ENCODE measurements around the gene UBR3. TPM values are rescaled to one million over a fixed set of nuclear protein-coding genes. Genes with fewer than 3 reads are reported as not detected.
A peak's percentile ranks its signal among the peaks of the same experiment; 100 is the strongest.

Gene UBR3
- total and polyA plus RNA-seq, 2 of the 4 experiments (the other 2 are of a cell fraction): 10.0 to 33.9 TPM

- Histone ChIP-seq H2BK20ac (ENCODE audit: low read depth, low read length) (peak overlapping the region; percentile 96), H2BK15ac (ENCODE audit: low read depth, low read length) (peak overlapping the region; percentile 62; the same call in 1 of the 3 replicates), H2AFZ (replicated peaks; ENCODE audit: low read length, poor library complexity) (peak overlapping the region; percentile 23), H3K9me1 (ENCODE audit: insufficient read depth, low read length) (peaks cover 9% of the 10 kb centered on the region; the same call in 1 of the 2 replicates), H2BK5ac (ENCODE audit: low read depth, low read length, poor library complexity, severe bottlenecking) (no peak overlapping the region), H3K23ac (ENCODE audit: low read depth, low read length) (no peak overlapping the region), H4K20me1 (ENCODE audit: insufficient read depth, low read length) (no peaks in the 10 kb centered on the region), H3K79me1 (ENCODE audit: low read depth in 1 of 2, low read length in 2 of 2) (no peaks in the 10 kb centered on the region), H3K27ac (ENCODE audit: insufficient read depth, low read length) (no peak overlapping the region), H3K4me1 (ENCODE audit: control insufficient read depth, insufficient read depth, low read length) (peaks cover 5% of the 10 kb centered on the region), H2AK5ac (ENCODE audit: low read depth, low read length) (peak overlapping the region; percentile 84), H2AK9ac (replicated peaks; ENCODE audit: low read depth, low read length, poor library complexity) (no peak overlapping the region), H3K4me3 (ENCODE audit: insufficient read depth, low read depth, low read length) (no peak overlapping the region), H3K14ac (replicated peaks; ENCODE audit: low read depth, low read length) (peak overlapping the region; percentile 60), H4K5ac (ENCODE audit: low read depth, low read length) (no peak overlapping the region), H3K36me3 (ENCODE audit: control insufficient read depth, insufficient read depth, low read length) (no peaks in the 10 kb centered on the region), H3K27me3 (ENCODE audit: control insufficient read depth, insufficient read depth, low read length) (no peaks in the 10 kb centered on the region), H3K4ac (ENCODE audit: low read depth, low read length) (peak overlapping the region; percentile 90; the same call in 1 of the 2 replicates), H4K91ac (ENCODE audit: insufficient read depth, low read depth, low read length) (no peak overlapping the region; the same call in none of the 2 replicates), H3K18ac (ENCODE audit: low read depth, low read length) (peak overlapping the region; percentile 18; the same call in 1 of the 2 replicates), H2BK120ac (ENCODE audit: low read depth, low read length) (peak overlapping the region; percentile 93), H4K8ac (ENCODE audit: low read depth in 2 of 2, low read length in 2 of 2) (no peak overlapping the region), H3K9ac (ENCODE audit: low read depth, low read length) (no peak overlapping the region), H3K4me2 (ENCODE audit: low read depth, low read length) (no peak overlapping the region), H3K9me3 (ENCODE audit: control insufficient read depth, insufficient read depth, low read length) (no peaks in the 10 kb centered on the region; the same call in 1 of the 2 replicates), H3K56ac (ENCODE audit: extremely low read depth, insufficient read depth, low read length) (no peak overlapping the region)
- dilution Hi-C loops (cut with HindIII; ENCODE audit: low sequenced_read_pairs, unreplicated experiment): no loop called here
- no TSS peak for BruUV-seq (replicated peaks)
- TF ChIP-seq ELK1 (IDR thresholded peaks at IDR 0.05; ENCODE audit: borderline replicate concordance, low read depth, low read length): no peak
- no peak for TF ChIP-seq MAZ (IDR thresholded peaks at IDR 0.05; ENCODE audit: borderline replicate concordance, low read depth, low read length)
- no peak for TF ChIP-seq NFE2L2 (IDR thresholded peaks at IDR 0.05; ENCODE audit: low read depth, low read length)
- no peak for TF ChIP-seq FOS (IDR thresholded peaks at IDR 0.05; ENCODE audit: low read depth, low read length)
- TF ChIP-seq MAFK (IDR thresholded peaks at IDR 0.05; ENCODE audit: low read depth, low read length): no peak
- no peak for TF ChIP-seq BHLHE40 (IDR thresholded peaks at IDR 0.05; ENCODE audit: low read depth, low read length)
- TF ChIP-seq RFX5 (IDR thresholded peaks at IDR 0.05; ENCODE audit: low read depth, low read length): no peak
- TF ChIP-seq USF2 (IDR thresholded peaks at IDR 0.05; ENCODE audit: low read depth, low read length): no peak
- TF ChIP-seq RCOR1 (IDR thresholded peaks at IDR 0.05; ENCODE audit: insufficient replicate concordance, low read length): no peak
- no peak for TF ChIP-seq CEBPB (IDR thresholded peaks at IDR 0.05; ENCODE audit: low read depth, low read length)
- ChIA-PET POLR2A (ENCODE audit: unreplicated experiment) (no interaction called here), CTCF (interaction anchor here (0.6 kb wide), 1 partner anchor 33 kb away, joined by 3 read pairs; no protein-coding TSS in a partner anchor)
- ATAC-seq (ENCODE audit: low read depth): no peak
- WGBS, 2 experiments (ENCODE audit: extremely low coverage in 2 of 2, insufficient read length in 1 of 2): no CpG with 5 or more reads among the region's 1 CpG
- in situ Hi-C loops (cut with MboI; ENCODE audit: low sequenced_read_pairs): no loop called here
- intact Hi-C loops (cut with micrococcal nuclease): no loop called here
- DNase-seq: no peak
Observed at GRCh38 chr2:170121689-170122088, 294.4 kb downstream of the UBR3 start.
